Uterus (tissue), 2 donors: Measurements from ENCODE around the gene INKA1.

Experiments
- CTCF ChIP-seq, 4 experiments: fragments of 200-600 bp in 2 of 4; fragments of 450-650 bp in 2 of 4; sonication (generic) in 2 of 4; IDR thresholded peaks; one replicate each; pipeline ENCODE4 v1.5.1; 2016 to 2019; ENCODE audit warnings: antibody characterized with exemption in 4 of 4, mild to moderate bottlenecking in 2 of 4, moderate library complexity in 1 of 4
- POLR2A ChIP-seq, 2 donors: fragments of 450-650 bp; IDR thresholded peaks; one replicate each; pipeline ENCODE4 v1.6.1; 2016; ENCODE audit warnings: antibody characterized with exemption in 2 of 2, mild to moderate bottlenecking in 1 of 2, moderate library complexity in 1 of 2

GRCh38 chr3:49775538-49775937, 27.5 kb upstream of the INKA1 start:
- no peak for TF ChIP-seq POLR2A (IDR thresholded peaks at IDR 0.05)
- TF ChIP-seq CTCF (IDR thresholded peaks at IDR 0.05), result no peak
